ENCODE data around the gene ZBED4.

Gene ZBED4

DNA sequence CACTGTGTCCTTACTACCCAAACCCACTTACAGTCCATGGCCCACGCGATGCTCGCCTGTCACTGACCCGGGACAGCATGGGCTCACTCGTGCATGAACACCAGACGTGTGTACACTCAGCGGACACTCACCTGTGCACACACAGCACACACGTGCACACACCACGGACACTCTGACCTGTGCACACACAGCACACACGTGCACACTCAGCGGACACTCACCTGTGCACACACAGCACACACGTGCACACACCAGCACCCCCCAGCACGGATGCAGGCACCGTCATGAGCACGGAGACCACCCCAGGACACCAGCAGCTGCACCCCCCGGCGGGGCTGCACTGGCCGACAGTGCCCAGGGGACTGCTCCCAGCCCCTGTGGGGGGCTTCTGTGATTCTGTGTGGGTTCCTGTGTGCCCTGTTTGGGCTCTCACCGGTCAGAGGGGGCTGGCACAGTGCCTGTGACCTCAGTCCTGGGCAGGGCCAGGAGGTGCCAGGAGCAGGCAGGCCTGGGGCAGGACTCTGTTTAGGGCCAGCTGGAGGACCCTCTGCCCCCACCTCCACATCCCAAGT, 85.0 kb downstream of the ZBED4 start:
- Mint-ChIP-seq H3K9me3 (peaks cover 3% of the 10 kb centered on the region), H3K4me1 (peaks cover 25% of the 10 kb centered on the region), H3K27me3 (ENCODE audit: low read depth, poor library complexity) (peaks cover 17% of the 10 kb centered on the region), H3K36me3 (ENCODE audit: low read depth) (no peaks in the 10 kb centered on the region), H3K4me3 (no peak overlapping the region), H3K27ac (no peak overlapping the region)
- no peak for DNase-seq
- TF ChIP-seq, protein P1, sequence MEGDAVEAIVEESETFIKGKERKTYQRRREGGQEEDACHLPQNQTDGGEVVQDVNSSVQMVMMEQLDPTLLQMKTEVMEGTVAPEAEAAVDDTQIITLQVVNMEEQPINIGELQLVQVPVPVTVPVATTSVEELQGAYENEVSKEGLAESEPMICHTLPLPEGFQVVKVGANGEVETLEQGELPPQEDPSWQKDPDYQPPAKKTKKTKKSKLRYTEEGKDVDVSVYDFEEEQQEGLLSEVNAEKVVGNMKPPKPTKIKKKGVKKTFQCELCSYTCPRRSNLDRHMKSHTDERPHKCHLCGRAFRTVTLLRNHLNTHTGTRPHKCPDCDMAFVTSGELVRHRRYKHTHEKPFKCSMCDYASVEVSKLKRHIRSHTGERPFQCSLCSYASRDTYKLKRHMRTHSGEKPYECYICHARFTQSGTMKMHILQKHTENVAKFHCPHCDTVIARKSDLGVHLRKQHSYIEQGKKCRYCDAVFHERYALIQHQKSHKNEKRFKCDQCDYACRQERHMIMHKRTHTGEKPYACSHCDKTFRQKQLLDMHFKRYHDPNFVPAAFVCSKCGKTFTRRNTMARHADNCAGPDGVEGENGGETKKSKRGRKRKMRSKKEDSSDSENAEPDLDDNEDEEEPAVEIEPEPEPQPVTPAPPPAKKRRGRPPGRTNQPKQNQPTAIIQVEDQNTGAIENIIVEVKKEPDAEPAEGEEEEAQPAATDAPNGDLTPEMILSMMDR (IDR thresholded peaks at IDR 0.05): no peak
